ENCODE results near the gene CDC42EP2.
"Not testable (repeated sequence)": the region's sequence is repeated elsewhere in the genome, so short reads cannot be mapped to it uniquely, and the experiment has no call there.

The CDC42EP2 gene

GRCh38 chr11:65321076-65321475, 6.4 kb downstream of the CDC42EP2 start:
- DNase-seq: no peak

- DNase-seq: no peak
Measured at GRCh38 chr11:65321828-65322485, 7.3 kb downstream of the CDC42EP2 start.

GRCh38 chr11:65323813-65324212, 9.1 kb downstream of the CDC42EP2 start:
- no peak for DNase-seq

- DNase-seq: no peak
Measured at GRCh38 chr11:65325435-65325834, 10.8 kb downstream of the CDC42EP2 start.

GRCh38 chr11:65327021-65327420, 12.4 kb downstream of the CDC42EP2 start:
- no peak for DNase-seq

- DNase-seq: no peak
Measured at GRCh38 chr11:65329478-65329877, 14.8 kb downstream of the CDC42EP2 start.

- DNase-seq: peak; percentile 77
Measured at GRCh38 chr11:65329944-65330403, 15.3 kb downstream of the CDC42EP2 start.

- no peak for DNase-seq
Measured at GRCh38 chr11:65330544-65330943, 15.9 kb downstream of the CDC42EP2 start.

GRCh38 chr11:65332591-65332990, 17.9 kb downstream of the CDC42EP2 start:
- not testable (repeated sequence) for DNase-seq

GRCh38 chr11:65334696-65335295, 20.1 kb downstream of the CDC42EP2 start:
- no peak for DNase-seq

- no peak for DNase-seq
Measured at GRCh38 chr11:65338676-65339075, 24.0 kb downstream of the CDC42EP2 start.

- no peak for DNase-seq
Measured at GRCh38 chr11:65340226-65340625, 25.6 kb downstream of the CDC42EP2 start.

GRCh38 chr11:65341856-65342255, 27.2 kb downstream of the CDC42EP2 start:
- DNase-seq: no peak

- no peak for DNase-seq
Measured at GRCh38 chr11:65351511-65351910, 36.8 kb downstream of the CDC42EP2 start.

- no peak for DNase-seq
Measured at GRCh38 chr11:65352783-65353182, 38.1 kb downstream of the CDC42EP2 start.

GRCh38 chr11:65353376-65353775, 38.7 kb downstream of the CDC42EP2 start:
- no peak for DNase-seq

- DNase-seq: no peak
Measured at GRCh38 chr11:65353900-65354264, 39.2 kb downstream of the CDC42EP2 start.

- peak; percentile 97 for DNase-seq
Measured at GRCh38 chr11:65354265-65355012, 39.8 kb downstream of the CDC42EP2 start, which contains the start of gene TIGD3. Gene TIGD3 (plus strand): TSS chr11:65354751. CDS start chr11:65355809, 1,058 bp downstream.

- DNase-seq: peak; percentile 64
Measured at GRCh38 chr11:65355013-65355775, 40.5 kb downstream of the CDC42EP2 start.

GRCh38 chr11:65355776-65356393, 41.2 kb downstream of the CDC42EP2 start:
- no peak for DNase-seq

GRCh38 chr11:65356394-65356972, 41.8 kb downstream of the CDC42EP2 start:
- DNase-seq: no peak

GRCh38 chr11:65357856-65358356, 43.2 kb downstream of the CDC42EP2 start:
- DNase-seq: no peak
